DND-41 (cell line): ENCODE results near the gene ZNF143.

ENCODE experiments used
- EZH2 ChIP-seq: IDR thresholded peaks from 3 replicates; pipeline ENCODE4 v1.6.1; 2012; ENCODE audit warnings: borderline replicate concordance, low read depth, mild to moderate bottlenecking, moderate library complexity, low read length, inconsistent platforms; ENCODE audit not compliant: severe bottlenecking
- TF ChIP-seq, protein P1 (sequence below): IDR thresholded peaks from 2 replicates; pipeline ENCODE4 v1.5.1; 2012; ENCODE audit warnings: borderline replicate concordance, low read length, moderate library complexity, mild to moderate bottlenecking; ENCODE audit not compliant: poor library complexity, severe bottlenecking; ENCODE audit errors: extremely low read depth

- TF ChIP-seq, protein P1, sequence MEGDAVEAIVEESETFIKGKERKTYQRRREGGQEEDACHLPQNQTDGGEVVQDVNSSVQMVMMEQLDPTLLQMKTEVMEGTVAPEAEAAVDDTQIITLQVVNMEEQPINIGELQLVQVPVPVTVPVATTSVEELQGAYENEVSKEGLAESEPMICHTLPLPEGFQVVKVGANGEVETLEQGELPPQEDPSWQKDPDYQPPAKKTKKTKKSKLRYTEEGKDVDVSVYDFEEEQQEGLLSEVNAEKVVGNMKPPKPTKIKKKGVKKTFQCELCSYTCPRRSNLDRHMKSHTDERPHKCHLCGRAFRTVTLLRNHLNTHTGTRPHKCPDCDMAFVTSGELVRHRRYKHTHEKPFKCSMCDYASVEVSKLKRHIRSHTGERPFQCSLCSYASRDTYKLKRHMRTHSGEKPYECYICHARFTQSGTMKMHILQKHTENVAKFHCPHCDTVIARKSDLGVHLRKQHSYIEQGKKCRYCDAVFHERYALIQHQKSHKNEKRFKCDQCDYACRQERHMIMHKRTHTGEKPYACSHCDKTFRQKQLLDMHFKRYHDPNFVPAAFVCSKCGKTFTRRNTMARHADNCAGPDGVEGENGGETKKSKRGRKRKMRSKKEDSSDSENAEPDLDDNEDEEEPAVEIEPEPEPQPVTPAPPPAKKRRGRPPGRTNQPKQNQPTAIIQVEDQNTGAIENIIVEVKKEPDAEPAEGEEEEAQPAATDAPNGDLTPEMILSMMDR, result no peak
- no peak for TF ChIP-seq EZH2
These were observed 112.4 kb downstream of the ZNF143 start, which contains the start of gene WEE1 for GRCh38 chr11:9573052-9573774.
